ENCODE data around the gene POU2AF2. TPM values are rescaled to one million over a fixed set of nuclear protein-coding genes. Genes with fewer than 3 reads are reported as not detected.

POU2AF2 gene
- total RNA-seq, 1 experiment from 2014 or later: not detected

GRCh38 chr11:111246956-111247355 is 1.4 kb downstream of the POU2AF2 start:
- Histone ChIP-seq H4K91ac (ENCODE audit: insufficient read length, low read depth, low read length) (no peak overlapping the region), H2BK120ac (ENCODE audit: low read depth, low read length, poor library complexity, severe bottlenecking) (no peak overlapping the region), H4K8ac (replicated peaks; ENCODE audit: insufficient read length, low read depth, low read length) (no peak overlapping the region), H3K56ac (ENCODE audit: insufficient read length, low read depth, low read length) (no peak overlapping the region), H3K4me2 (ENCODE audit: insufficient read depth, insufficient read length, low read length) (no peak overlapping the region), H3K27me3 (ENCODE audit: insufficient read depth, low read length) (no peaks in the 10 kb centered on the region), H2BK15ac (ENCODE audit: low read depth, low read length) (no peak overlapping the region), H3K27ac (ENCODE audit: insufficient read length, low read depth, low read length) (no peak overlapping the region), H3K9me3 (ENCODE audit: control insufficient read depth, low read depth, low read length) (no peaks in the 10 kb centered on the region), H3K79me2 (ENCODE audit: insufficient read depth, low read length) (no peaks in the 10 kb centered on the region), H2AFZ (ENCODE audit: low read length) (no peak overlapping the region), H3T11ph (ENCODE audit: low read length) (no peak overlapping the region), H4K20me1 (ENCODE audit: control insufficient read depth, insufficient read depth, insufficient read length) (no peaks in the 10 kb centered on the region), H2BK5ac (ENCODE audit: insufficient read length, low read length) (no peak overlapping the region), H4K5ac (ENCODE audit: insufficient read length, low read depth, low read length) (no peak overlapping the region), H2BK20ac (ENCODE audit: low read depth, low read length, poor library complexity, severe bottlenecking) (no peak overlapping the region), H3K4me1 (ENCODE audit: insufficient read depth, low read length) (no peaks in the 10 kb centered on the region; the same call in 1 of the 2 replicates), H2BK12ac (ENCODE audit: insufficient read length, low read depth, low read length) (no peak overlapping the region), H3K14ac (ENCODE audit: insufficient read depth, low read length) (no peak overlapping the region), H3K23ac (ENCODE audit: insufficient read length, low read depth, low read length) (no peak overlapping the region), H3K18ac (ENCODE audit: insufficient read length, low read depth, low read length) (no peak overlapping the region), H2AK5ac (ENCODE audit: insufficient read length, low read length) (no peak overlapping the region), H3K79me1 (ENCODE audit: insufficient read depth, low read depth, low read length, poor library complexity, severe bottlenecking) (no peaks in the 10 kb centered on the region), H3K23me2 (ENCODE audit: insufficient read length, low read depth, low read length, poor library complexity, severe bottlenecking) (no peaks in the 10 kb centered on the region), H3K4ac (ENCODE audit: low read depth, low read length) (no peak overlapping the region), H3K9ac (ENCODE audit: extremely low read depth, insufficient read length, low read length) (no peak overlapping the region)
- Mint-ChIP-seq H3K9me3 (no peaks in the 10 kb centered on the region), H3K27ac (no peak overlapping the region), H3K27me3 (ENCODE audit: low read depth) (no peaks in the 10 kb centered on the region), H3K36me3 (ENCODE audit: insufficient read depth in 1 of 3, low read depth in 3 of 3) (no peaks in the 10 kb centered on the region), H3K4me1 (peaks cover 6% of the 10 kb centered on the region in 2 experiments), H3K4me3 (no peak overlapping the region)
- no peak for TF ChIP-seq CTCF (conservative IDR thresholded peaks at IDR 0.05)
- WGBS (ENCODE audit: extremely low coverage, insufficient read length, low lambda C conversion rate): no CpG with 5 or more reads among the region's 1 CpG
- no peak for DNase-seq

All from H9 (cell line).